Renal cortex interstitium (tissue), 11 donors: Measurements from ENCODE around the gene TMEM164. TPM values are rescaled to one million over a fixed set of nuclear protein-coding genes. Genes with fewer than 3 reads are reported as not detected.

Experiments
- DNase-seq, 11 donors: peaks; one replicate each; pipeline ENCODE4 v3.0.0-alpha.2; 2013; ENCODE audit warnings: low read depth in 9 of 11, low spot score in 4 of 11; ENCODE audit errors: extremely low read depth in 1 of 11
- polyA plus RNA-seq, 3 donors: library from polyadenylated mRNA; unstranded; fragments of 120-200 nt; gene quantifications; one replicate each; pipeline ENCODE4 v1.2.1, GENCODE V29; 2013; ENCODE audit not compliant: insufficient read length in 3 of 3

TMEM164 gene
- polyA plus RNA-seq, 3 donors: 36.6 to 40.8 (median 37.1) TPM

DNA sequence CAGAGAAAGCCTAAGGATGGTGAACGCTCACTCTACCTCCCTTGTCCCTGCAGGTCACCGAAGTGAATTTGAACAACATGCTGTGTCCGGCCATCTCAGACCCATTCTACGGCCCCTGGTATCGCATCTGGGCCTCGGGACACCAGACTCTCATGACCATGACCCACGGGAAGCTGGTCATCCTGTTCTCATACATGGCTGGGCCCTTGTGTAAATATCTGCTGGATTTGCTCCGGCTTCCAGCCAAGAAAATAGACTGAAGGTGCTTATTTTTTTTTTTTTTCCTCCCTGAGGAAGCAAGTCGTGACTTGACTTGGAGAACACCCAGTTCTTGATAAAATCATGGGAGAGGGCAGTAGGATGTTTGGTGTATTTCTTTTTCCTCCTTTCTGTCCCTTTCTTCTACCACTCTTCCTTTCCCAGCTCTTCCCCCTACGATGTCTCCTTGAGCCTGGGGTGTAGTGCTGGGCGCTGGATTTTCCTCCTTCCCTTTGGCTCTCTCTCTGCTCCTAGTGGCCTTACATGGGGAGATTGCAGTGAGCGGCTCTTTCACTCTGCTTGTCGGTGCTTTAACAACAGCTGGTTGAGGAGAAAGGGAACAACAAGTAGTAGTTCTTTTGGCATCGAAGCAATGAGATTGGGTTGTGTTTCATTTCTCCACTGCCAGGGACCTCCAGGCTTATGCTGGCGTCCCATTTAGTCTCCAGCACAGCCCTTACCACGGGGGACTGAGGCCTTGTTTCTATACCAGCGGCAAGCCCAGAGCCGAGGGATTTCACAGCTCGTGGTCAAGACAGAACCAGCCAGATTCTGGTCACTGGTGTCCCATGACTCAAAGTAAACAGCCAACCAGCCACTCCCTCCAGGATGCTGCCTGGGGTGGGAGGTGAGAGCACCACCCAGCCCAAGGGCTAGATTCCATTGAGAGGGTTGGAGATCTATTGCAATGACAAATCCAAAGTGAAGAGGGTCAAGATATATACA lies 170.6 kb downstream of the TMEM164 start:
- DNase-seq: no peak

DNA sequence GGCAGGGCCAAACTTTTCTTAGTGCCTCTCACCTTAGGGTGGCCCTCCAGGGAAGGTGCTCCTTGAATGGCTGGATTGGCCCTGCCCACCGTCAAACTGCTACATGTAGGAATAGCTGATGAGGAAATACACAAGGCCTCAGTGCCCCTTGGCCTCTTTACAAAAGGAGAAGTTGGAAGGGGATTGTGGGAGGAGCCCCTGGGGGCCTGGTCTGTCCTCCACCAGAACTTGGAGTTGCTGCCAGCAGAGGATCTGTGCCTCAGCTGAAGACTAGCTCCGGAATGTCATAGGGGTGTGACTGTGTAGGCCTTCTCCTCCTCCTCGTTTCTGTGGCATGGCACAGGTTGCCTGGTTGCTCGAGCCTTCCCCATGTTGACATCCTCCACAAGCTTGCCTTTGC lies 172.2 kb downstream of the TMEM164 start:
- no peak for DNase-seq

DNA sequence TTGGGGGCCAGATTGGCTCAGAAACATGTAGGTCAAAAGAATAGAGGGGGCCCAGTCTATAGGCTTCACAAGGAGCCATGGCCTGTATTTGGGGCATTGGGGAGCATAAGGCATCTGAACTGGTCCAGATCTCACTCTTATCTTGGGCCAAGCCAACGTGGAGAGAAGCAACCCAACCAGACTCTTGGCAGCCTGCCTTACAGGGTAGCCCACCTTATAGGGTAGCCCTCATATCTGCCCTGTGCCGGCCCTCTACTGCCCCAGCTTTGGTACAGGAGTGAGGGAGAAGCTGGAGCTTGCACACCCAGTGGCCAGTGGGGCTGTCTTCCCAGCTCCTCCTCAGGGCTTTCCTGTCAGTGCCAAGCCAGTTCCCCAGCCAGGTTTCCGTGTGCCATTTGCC lies 172.8 kb downstream of the TMEM164 start:
- no peak for DNase-seq

DNA sequence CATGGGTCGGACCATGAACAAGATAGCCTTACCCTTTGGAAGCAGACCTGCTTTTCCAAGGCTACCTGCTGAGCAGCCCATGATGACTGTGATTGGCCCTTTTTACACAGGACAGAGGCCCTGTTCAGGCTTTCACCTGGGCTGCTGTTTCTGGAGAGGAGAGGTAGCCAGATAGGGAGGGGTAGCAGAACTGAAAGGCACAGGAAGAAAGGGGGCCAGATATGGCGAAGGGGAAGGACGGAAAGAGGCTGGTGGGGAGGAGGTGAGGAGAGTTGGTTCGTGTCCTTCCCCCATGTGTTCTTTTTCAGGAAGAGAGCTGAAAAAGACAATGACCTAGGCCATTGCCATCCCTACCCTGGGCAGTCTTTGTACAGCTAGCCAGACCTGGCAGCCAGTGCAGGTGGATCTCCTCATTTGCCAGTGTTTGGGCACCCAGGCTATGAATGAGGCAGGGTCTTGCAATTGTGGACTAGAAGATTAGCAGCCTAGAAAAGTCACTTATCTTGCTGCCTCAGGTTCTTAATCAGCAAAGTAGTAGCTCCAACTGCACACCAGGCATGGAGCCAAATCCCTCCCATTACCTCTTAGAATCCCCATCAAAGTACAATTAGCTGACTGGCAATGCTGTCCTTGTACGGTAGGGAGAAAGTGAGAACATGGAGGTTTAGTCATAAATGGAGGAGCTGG lies 175.4 kb downstream of the TMEM164 start:
- no peak for DNase-seq

DNA sequence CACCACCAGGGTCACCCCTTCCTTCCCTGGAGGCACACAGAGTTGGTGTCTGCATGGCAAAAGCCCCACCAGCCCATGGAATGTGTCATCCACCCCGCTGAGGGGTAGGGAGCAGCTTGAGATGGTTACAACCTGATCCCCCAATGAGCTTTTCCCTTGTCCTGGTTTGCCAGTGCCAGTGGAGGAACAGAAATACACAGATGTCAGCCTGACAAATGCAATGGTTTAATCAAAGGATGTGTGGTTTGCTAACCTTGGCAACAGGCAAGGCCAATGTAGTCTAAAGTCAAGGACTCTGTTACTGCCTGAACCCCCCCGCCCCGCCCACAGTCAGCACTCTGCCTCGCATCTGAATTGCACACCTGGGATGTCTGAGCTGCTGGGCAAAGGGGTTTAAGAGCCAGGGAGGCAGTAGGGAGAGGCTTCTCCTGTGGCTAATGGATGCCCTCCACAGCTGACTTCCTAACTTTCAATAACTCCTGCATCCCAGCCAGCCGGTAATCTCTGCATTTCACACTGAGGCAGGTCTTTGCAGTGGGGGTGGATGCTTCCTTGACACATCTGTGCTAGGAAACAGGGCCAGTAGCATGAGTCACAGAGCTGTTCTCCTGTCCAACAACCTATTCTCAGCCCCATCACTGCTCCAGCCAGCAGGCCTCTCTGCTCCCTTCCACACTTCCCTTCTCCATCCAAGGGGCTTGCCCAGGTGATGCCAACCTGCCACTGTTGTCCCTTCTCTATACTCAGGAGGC lies 177.4 kb downstream of the TMEM164 start:
- DNase-seq: no peak

DNA sequence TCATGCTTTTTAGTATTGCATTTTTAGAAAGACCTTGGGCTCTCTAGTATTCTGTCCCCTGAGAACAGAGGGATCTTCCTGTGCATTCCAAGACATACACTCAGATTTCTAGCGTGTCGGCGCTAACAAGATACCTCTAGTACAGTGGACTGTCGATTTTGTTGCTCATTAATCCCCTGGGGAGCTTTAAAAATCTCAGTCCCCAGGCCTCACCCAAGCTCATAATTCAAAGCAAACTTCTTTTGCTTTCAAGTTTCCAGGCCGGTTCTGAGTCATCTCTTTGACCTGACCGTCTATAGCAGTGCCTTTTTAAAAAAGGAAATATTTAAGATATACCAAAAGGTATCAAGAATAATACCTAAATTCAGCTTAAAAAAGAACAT lies 178.0 kb downstream of the TMEM164 start:
- DNase-seq: no peak

DNA sequence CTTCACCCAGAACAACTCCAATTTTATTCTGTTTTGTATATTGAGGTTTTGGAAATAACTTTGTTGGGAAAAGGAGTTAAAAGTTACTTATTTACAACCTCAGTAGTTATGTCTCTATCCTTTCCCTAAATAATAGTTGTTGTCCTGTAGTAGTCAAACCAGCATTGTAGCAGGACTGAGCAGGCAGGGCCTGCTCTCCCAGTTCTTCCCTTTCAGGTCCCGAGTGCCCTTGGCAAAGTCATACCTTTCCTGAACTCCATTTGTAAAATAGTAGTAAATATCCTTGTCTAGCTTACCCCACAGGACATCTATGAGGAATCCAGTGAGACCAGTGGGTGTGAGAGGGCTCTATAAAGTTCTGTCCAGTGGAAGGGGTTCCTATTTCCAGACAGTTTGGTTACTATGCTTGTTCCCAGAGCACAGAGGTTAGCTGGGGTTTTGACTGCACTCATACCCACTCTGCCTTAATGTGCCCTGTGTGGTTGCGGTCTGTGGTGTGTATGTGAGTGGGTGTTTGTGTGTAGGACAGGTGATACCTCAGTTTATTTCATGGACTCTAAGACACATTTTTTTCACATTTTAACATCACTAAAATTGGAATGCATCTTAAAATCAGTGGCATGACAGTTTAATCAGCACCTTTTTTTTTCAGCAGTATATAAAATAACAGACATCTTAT lies 178.7 kb downstream of the TMEM164 start:
- DNase-seq: no peak

DNA sequence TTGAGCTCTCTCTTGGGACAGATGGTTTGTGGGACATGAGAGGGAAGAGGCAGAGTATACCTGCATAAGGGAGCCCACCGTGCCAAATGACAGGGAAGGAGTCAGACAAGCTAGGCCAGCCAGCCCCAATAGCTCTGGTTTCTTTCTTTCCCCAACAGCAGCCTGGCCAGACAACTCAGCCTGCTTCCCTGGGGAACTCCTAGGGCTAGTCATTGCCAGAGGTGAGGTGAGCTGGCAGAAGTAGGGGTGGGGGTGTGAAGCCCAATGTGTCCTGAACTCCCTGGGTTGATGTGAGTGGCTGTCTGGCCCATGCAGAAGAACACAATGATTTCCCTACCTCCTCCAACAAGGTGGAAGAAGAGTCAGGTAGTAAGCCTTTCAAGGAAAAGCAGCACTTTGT lies 179.4 kb downstream of the TMEM164 start:
- no peak for DNase-seq

DNA sequence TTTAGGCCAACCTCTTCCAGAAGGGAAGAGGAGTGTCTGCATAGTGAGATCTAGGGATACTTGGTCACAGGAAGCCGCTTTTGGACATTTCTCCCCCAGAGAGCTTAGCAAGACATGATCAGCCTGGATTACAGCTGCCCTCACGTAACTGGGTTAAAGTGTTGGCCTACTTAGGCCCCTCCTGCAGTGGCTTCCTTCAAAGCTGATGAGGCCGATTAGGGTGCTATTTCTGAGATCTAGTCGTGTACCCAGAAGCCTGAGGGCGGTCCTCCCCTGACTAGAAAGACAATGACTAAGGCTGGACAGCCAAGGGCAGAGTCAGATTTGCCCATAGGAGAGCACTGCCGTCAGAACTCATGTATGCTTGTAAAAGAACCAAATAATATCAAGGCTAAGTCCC lies 180.0 kb downstream of the TMEM164 start:
- no peak for DNase-seq

DNA sequence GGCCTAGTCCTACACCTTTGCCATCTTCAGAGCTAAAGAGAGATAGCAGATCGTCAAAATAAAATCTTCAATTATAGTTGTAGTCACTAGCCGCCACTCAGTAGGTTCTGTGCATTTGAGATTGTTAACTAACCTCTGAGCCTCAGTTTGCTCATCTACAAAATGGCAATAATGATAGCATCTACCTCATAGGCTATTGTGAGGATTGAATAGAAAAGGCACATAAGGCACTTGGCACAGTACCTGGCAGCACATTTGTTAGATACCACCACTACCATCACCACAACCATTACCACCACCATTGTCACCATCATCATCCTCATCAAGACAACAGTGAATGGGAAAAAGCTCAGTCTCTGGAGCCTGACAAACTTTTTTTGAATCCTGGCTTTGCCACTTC lies 180.4 kb downstream of the TMEM164 start:
- no peak for DNase-seq

DNA sequence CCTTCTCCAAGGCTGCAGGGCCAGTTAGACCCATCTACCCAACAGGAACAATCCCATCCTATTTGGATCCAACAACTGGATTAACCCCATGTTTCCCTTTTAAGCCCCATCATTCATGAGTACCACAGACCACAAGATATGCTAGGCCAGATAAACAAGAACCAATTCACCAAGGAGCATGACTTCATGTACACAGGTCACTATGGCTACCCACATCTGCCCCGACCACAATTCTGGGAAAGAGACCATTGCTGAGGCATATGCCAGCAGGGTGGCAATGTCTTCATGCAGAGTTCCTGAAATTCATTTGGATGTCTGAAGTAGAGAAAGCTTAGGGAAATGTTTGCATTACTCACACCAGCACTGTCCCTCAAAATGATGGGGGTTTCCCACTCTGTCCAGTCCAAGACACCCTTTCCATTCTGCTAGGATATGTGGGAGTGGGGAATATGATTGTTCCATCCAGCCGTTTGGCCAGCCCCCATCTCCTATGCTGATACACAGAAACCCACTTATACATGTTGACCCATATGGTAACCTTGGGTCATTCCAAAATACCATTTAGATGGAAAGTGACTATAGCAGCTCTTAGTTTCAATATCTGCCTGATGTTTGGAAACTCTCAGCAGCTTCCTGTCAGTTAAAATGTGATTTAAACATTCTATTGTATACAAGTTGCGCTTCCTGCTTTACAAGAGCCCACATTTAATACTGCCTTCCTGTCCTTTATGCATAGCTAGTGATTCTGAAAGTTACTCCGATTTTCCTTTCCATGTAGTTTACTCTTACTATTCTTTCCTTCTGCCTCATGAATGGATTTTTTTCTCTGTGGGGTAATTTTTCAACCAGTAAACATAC lies 186.0 kb downstream of the TMEM164 start:
- no peak for DNase-seq

DNA sequence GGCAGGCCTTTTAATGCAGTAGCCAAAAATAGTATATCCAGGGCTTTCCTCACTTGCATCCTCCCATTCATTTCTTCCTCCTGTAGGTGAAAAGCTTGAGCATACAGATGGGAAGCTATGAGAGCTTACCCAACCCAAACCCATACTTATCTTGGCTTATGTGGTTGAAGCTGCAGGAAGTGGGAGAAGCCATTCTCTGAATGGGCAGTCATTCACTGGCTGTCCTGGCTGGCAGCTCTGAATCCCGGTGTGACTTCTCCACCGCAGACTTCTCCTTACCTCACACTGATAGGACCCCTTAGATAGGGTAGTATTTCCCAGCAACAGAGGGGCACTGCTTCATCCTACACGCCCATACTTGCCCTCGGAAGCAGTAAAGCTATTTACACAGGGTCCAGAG lies 189.6 kb downstream of the TMEM164 start:
- no peak for DNase-seq

DNA sequence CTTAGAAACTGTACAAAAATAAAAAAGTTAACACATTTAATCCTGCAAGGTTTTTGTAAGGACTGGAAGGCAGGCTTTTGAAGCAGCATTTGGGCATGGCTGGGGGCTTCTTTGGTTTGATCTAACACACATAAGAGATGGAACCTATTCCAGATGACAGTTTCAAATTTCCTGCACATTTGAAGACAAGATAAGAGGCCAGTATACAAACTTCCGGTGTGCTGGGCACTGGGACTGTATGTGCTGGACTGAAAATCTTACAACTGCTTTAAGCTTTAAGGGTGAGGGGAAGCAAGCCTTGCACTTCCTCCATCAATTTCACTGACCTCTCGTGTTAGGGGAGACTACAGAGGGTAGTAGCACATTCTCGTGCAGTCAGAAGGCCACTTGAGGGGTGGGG lies 192.1 kb downstream of the TMEM164 start:
- DNase-seq: no peak

DNA sequence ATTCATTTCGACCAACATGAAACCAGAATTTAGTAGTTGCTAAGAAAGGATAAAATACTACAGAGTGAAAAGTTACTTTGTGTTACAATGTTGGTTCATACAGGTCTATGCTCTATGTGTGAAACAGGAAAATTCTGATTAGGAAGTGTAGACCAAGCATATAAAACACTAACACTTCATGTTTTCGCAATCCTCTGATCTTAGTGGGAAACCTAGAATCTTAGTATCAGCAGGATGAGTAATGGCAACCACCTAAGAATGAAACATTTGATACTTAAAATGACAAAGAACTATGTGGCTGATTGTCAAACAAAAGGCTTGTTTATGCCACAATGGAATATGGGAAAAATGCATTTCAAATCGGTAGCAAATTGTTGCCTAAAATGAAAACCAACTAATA lies 198.9 kb downstream of the TMEM164 start:
- no peak for DNase-seq

DNA sequence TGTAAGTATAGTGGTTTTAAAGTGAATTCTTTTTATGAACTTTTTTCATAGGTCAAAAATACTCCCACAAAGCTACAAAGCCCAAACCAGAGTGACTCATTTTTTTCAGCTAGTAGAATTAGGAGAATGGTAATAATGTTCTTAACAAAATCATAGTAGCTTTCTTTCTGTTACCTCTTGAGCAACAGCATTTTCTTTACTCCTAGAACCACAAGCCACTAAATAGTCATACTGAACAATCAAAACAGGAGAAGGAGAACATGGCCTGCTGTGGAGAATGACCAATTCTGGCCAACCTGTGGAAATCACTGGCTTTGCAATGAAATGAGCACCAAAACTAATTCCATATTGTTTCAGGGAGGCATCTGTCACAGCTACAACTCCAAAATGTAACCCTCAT lies 202.1 kb downstream of the TMEM164 start:
- no peak for DNase-seq

DNA sequence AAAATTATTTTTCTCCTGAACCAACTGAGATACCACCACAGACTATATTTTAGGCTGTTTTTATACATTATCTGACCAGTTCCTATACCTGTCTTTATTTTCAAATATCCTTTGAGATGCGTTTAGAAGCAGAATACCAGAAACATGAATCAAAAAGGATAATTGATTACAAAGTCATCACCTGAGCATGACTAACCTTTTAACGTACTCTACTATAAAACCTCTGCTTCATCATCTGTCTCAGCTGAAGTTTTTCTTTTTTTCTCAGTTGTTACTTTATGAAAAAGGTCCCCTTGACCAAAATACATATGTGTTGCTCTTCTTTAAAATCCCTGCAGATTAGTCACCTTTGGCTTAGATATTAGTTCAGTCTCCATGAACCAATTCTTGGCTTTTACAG lies 205.2 kb downstream of the TMEM164 start:
- no peak for DNase-seq

DNA sequence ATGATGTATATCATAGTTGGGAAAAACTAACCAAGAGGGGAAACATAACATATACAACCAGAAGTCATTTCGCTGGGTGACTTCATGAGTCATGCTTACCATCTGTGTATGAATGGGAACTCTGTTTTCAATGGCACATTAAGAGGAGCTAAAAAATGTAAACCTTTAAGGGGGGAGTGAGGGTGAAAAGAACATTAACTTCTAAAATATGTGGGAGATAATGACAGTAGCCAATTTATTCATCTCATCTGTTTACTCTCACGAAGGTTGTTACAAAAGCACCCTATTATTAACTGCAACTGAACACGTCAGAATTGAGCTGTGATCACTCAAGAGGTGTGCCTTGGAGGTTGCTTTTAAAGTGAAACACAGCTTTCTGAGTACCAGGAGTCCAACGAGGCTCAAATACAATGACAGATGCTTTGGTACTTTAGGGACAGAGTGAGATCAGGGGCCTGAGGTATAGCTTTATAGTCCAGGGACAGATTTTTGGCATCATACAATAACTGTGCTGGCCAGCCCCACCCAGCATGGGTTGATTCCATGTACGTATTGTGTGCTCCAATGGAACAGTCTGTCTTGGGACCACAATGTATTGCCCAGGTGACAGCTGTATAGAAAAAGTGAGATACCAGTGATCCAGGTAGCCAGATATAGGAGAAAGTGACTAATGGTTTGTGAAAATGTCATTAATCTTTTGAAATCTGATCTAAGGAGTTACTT lies 207.7 kb downstream of the TMEM164 start:
- DNase-seq: no peak

DNA sequence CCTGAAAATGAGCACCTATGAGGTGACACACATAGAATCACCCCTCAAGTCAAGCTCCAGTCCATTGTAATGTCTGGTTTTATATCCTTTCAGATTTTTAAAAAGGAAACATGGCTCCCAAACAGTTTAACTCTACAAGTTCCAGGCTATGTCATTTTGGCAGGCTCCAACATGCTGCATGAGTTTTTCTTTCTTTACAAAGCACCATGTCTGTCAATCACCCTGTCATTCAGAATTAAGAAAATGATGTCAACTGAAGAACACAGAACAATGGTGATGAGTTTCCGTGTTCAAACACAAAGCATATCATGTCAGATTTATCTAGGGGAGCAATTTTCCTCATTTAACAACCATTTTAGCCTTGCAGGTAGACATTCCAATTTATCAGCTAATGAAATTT lies 208.4 kb downstream of the TMEM164 start:
- no peak for DNase-seq
